ENCODE results near the gene MLLT3.

DNA sequence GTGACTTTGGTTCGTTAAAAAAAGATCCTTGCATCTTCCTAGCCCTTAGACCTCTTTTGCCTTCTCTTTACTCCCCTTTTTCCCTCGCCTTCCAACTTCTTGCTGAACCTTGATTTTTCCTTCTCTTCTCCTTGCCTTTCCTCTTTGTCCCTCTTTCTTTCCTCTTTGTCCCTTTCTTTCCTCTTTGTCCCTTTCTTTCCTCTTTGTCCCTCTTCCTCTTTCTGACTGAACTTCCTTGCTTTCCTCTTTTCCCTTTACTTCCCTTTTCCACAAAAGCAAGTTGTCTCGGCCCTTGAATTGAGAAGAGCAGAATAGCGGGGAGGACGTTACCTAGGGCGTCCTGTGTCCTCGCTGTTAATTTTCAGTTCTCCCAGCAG, 1.4 kb upstream of the MLLT3 start:
- TF ChIP-seq, protein P1, sequence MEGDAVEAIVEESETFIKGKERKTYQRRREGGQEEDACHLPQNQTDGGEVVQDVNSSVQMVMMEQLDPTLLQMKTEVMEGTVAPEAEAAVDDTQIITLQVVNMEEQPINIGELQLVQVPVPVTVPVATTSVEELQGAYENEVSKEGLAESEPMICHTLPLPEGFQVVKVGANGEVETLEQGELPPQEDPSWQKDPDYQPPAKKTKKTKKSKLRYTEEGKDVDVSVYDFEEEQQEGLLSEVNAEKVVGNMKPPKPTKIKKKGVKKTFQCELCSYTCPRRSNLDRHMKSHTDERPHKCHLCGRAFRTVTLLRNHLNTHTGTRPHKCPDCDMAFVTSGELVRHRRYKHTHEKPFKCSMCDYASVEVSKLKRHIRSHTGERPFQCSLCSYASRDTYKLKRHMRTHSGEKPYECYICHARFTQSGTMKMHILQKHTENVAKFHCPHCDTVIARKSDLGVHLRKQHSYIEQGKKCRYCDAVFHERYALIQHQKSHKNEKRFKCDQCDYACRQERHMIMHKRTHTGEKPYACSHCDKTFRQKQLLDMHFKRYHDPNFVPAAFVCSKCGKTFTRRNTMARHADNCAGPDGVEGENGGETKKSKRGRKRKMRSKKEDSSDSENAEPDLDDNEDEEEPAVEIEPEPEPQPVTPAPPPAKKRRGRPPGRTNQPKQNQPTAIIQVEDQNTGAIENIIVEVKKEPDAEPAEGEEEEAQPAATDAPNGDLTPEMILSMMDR (IDR thresholded peaks at IDR 0.05), result no peak
- no peak for TF ChIP-seq POLR2A (IDR thresholded peaks at IDR 0.05)
